PC-3 (cell line): ENCODE results near the gene NGDN. TPM values are rescaled to one million over a fixed set of nuclear protein-coding genes. Genes with fewer than 3 reads are reported as not detected.

Experiments used
- ATAC-seq: fragments of 200-7000 bp; cut with Tn5 transposase; 2 replicates; pipeline ENCODE4 v1.9.1; 2020; ENCODE audit warnings: mild to moderate bottlenecking, moderate library complexity
- BruUV-seq: library from RNA; stranded (reverse); fragments of 400-500 nt; replicated peaks from 2 replicates; lab custom pipeline; 2021; lab: Mats Ljungman, UMichigan
- CTCF ChIA-PET: fragments of 300-600 bp; sonication (Branson Sonifier 250); formaldehyde crosslinking; loops from one replicate; lab custom pipeline; 2022; ENCODE audit warnings: antibody characterized with exemption; lab: Charles Lee
- POLR2A ChIA-PET: fragments of 300-600 bp; sonication (Branson Sonifier 250); formaldehyde crosslinking; loops from one replicate; lab custom pipeline; 2022; ENCODE audit warnings: antibody characterized with exemption; ENCODE audit not compliant: unreplicated experiment; lab: Charles Lee
- DNase-seq: peaks from one replicate; pipeline ENCODE4 v3.0.0-alpha.2; 2015
- H2AFZ ChIP-seq: fragments of 300-600 bp; sonication (generic); 2 replicates; pipeline ENCODE4 v1.6.0; 2016; ENCODE audit warnings: antibody characterized with exemption, low read length
- H3F3A ChIP-seq: fragments of 300-600 bp; sonication (generic); one replicate; pipeline ENCODE4 v1.6.0; 2017; ENCODE audit warnings: antibody characterized with exemption, low read length, control low read depth, mild to moderate bottlenecking; ENCODE audit not compliant: unreplicated experiment
- H3K27ac ChIP-seq: fragments of 300-600 bp; sonication (generic); 2 replicates; pipeline ENCODE4 v1.5.1; 2016; ENCODE audit warnings: mild to moderate bottlenecking, low read length
- H3K27me3 ChIP-seq: fragments of 300-600 bp; sonication (generic); 2 replicates; pipeline ENCODE4 v1.6.1; 2016; ENCODE audit warnings: low read length, mixed read lengths
- H3K36me3 ChIP-seq: fragments of 300-600 bp; sonication (generic); 2 replicates; pipeline ENCODE4 v1.6.1; 2016; ENCODE audit warnings: low read depth, mixed run types, low read length, mixed read lengths
- H3K4me1 ChIP-seq: fragments of 300-600 bp; sonication (generic); 2 replicates; pipeline ENCODE4 v1.5.1; 2016; ENCODE audit warnings: low read length; ENCODE audit not compliant: insufficient read depth
- H3K4me2 ChIP-seq: fragments of 300-600 bp; sonication (generic); 2 replicates; pipeline ENCODE4 v1.6.0; 2016; ENCODE audit warnings: low read length
- H3K4me3 ChIP-seq: fragments of 300-600 bp; sonication (generic); 2 replicates; pipeline ENCODE4 v1.5.1; 2016; ENCODE audit warnings: mild to moderate bottlenecking, low read length, mixed read lengths
- H3K79me2 ChIP-seq: fragments of 300-600 bp; sonication (generic); 2 replicates; pipeline ENCODE4 v1.6.1; 2017; ENCODE audit warnings: low read length, mixed read lengths
- H3K9ac ChIP-seq: fragments of 300-600 bp; sonication (generic); 2 replicates; pipeline ENCODE4 v1.6.0; 2016; ENCODE audit warnings: mild to moderate bottlenecking, low read length
- H3K9me2 ChIP-seq: fragments of 300-600 bp; sonication (generic); replicated peaks from 2 replicates; pipeline ENCODE4 v1.6.1; 2016; ENCODE audit warnings: mixed run types, low read length, mixed read lengths
- H3K9me3 ChIP-seq: fragments of 300-600 bp; sonication (generic); 2 replicates; pipeline ENCODE4 v1.6.1; 2016; ENCODE audit warnings: low read length, mixed read lengths
- H4K20me1 ChIP-seq: fragments of 300-600 bp; sonication (generic); 2 replicates; pipeline ENCODE4 v1.6.1; 2016; ENCODE audit warnings: low read length, mixed read lengths
- EZH2 ChIP-seq: fragments of 300-600 bp; sonication (generic); IDR thresholded peaks from one replicate; pipeline ENCODE4 v1.6.1; 2017; ENCODE audit warnings: antibody characterized with exemption, mild to moderate bottlenecking, low read length; ENCODE audit not compliant: unreplicated experiment
- EZH2phosphoT487 ChIP-seq: fragments of 300-600 bp; sonication (generic); IDR thresholded peaks from 2 replicates; pipeline ENCODE4 v1.6.1; 2018; ENCODE audit warnings: mild to moderate bottlenecking, antibody characterized with exemption, low read length, borderline replicate concordance
- intact Hi-C: fragments of 100-400 bp; cut with micrococcal nuclease; formaldehyde crosslinking; loops from 2 replicates; pipeline ENCODE4 v1.9.0; 2023
- total RNA-seq: library from RNA; depleted of rRNA; stranded (reverse); fragments of >200 nt; gene quantifications from 2 replicates; pipeline ENCODE4 v1.2.3, GENCODE V29; 2014
- TF ChIP-seq, protein P1 (sequence below): fragments of 300-600 bp; sonication (generic); conservative IDR thresholded peaks from 2 replicates; pipeline ENCODE4 v1.5.1; 2017; ENCODE audit warnings: antibody characterized with exemption, low read depth, mild to moderate bottlenecking, low read length

NGDN gene
- total RNA-seq, 1 experiment from 2014 or later: 57.6 TPM

DNA sequence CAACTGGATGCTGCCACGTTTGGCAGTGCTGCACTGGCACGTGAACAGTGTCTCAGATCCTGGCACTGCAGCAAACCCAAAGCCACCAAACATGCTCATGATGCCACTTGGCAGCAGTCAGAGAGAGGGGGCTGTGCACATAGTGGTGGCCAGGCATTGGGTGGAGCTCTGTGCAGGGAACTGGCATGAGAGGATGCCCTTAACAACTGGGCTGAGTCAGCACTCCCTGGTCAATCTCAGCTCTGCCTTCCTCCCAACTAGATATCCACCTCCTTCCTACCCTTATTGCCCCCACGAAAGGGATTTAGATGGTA, 45.1 kb downstream of the NGDN start:
- Histone ChIP-seq H3F3A (no peaks in the 10 kb centered on the region), H4K20me1 (no peaks in the 10 kb centered on the region), H3K79me2 (no peaks in the 10 kb centered on the region), H3K9ac (no peak overlapping the region), H3K27ac (no peak overlapping the region), H3K4me2 (no peak overlapping the region), H3K9me2 (no peaks in the 10 kb centered on the region), H3K9me3 (no peaks in the 10 kb centered on the region), H3K27me3 (no peaks in the 10 kb centered on the region), H3K4me3 (no peak overlapping the region), H2AFZ (no peak overlapping the region), H3K4me1 (no peaks in the 10 kb centered on the region), H3K36me3 (no peaks in the 10 kb centered on the region)
- TF ChIP-seq, protein P1, sequence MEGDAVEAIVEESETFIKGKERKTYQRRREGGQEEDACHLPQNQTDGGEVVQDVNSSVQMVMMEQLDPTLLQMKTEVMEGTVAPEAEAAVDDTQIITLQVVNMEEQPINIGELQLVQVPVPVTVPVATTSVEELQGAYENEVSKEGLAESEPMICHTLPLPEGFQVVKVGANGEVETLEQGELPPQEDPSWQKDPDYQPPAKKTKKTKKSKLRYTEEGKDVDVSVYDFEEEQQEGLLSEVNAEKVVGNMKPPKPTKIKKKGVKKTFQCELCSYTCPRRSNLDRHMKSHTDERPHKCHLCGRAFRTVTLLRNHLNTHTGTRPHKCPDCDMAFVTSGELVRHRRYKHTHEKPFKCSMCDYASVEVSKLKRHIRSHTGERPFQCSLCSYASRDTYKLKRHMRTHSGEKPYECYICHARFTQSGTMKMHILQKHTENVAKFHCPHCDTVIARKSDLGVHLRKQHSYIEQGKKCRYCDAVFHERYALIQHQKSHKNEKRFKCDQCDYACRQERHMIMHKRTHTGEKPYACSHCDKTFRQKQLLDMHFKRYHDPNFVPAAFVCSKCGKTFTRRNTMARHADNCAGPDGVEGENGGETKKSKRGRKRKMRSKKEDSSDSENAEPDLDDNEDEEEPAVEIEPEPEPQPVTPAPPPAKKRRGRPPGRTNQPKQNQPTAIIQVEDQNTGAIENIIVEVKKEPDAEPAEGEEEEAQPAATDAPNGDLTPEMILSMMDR: no peak
- no peak for TF ChIP-seq EZH2phosphoT487
- no peak for TF ChIP-seq EZH2
- no peak for DNase-seq
- BruUV-seq: no TSS peak
- ChIA-PET CTCF (no interaction called here), POLR2A (no interaction called here)
- no peak for ATAC-seq
- intact Hi-C loops: no loop called here

DNA sequence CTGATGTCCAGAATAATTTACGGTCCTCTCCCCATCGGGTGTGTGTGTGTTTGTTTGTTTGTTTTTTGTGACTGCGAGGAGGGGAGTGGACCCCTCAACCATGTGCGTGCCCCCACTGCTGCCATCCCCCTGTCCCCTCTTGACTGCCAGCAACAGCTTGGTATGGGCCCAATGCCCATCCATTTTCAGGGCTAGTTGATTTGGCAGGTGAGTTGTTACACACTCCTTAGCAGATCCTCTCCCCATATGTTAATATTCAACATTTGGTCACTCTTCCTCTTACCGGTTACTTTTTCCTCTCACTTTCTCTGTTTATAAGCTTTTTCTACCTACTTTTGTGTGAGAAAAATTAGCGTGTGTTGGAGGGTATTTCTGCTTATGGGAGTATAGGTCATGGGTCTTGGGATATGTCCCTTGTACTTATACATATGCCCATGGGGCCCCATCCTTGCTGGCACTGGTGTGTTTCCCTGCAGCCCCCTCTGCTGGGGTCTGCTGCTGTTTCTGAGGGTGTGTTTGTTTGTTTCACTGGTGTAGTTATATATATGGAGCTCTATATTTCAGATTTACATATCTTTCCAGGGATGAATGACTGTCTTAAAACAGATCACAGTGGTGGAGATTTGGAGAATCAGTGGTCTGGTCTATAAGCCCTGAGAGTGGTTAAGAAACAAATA, 48.3 kb downstream of the NGDN start:
- intact Hi-C loops: no loop called here
- CTCF ChIA-PET: interaction anchor here (0.6 kb wide), 1 partner anchor 532 kb away, joined by 3 read pairs; no protein-coding TSS in a partner anchor
- H2AFZ ChIP-seq: no peak overlapping the region
- TF ChIP-seq EZH2 (no peak), EZH2phosphoT487 (no peak)
- no peaks in the 10 kb centered on the region for H3K27me3 ChIP-seq
- no peak overlapping the region for H3K9ac ChIP-seq
- no peaks in the 10 kb centered on the region for H3F3A ChIP-seq
- no peaks in the 10 kb centered on the region for H4K20me1 ChIP-seq
- no peaks in the 10 kb centered on the region for H3K9me3 ChIP-seq
- H3K4me1 ChIP-seq: no peaks in the 10 kb centered on the region
- H3K36me3 ChIP-seq: no peaks in the 10 kb centered on the region
- ATAC-seq (no peak), DNase-seq (no peak)
- no peaks in the 10 kb centered on the region for H3K9me2 ChIP-seq
- H3K4me2 ChIP-seq: no peak overlapping the region
- no TSS peak for BruUV-seq
- H3K4me3 ChIP-seq: no peak overlapping the region
- POLR2A ChIA-PET: no interaction called here
- no peaks in the 10 kb centered on the region for H3K79me2 ChIP-seq
- no peak overlapping the region for H3K27ac ChIP-seq

DNA sequence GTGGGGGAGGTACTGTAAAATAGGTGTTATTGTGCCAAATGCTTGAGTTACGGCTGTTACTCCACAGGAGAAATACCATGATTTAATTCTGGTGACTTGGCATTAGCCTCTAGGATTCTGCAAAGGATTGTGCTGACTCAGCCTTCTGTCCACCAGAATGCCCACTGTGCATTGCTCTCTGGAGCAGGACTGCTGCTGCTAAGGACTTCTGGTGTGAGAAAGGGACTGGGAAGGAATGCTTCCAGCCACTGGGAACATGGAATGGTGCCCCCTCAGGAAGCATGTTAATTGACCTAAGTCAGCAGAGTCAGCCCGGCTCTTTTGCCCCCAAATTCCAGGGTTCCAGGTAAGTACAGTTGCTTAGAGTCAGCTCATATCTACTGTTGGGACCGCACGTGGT, 49.2 kb downstream of the NGDN start:
- no peak overlapping the region for H3K27ac ChIP-seq
- no peak for DNase-seq
- H3K79me2 ChIP-seq: no peaks in the 10 kb centered on the region
- no peaks in the 10 kb centered on the region for H3F3A ChIP-seq
- H3K4me3 ChIP-seq: no peak overlapping the region
- H3K36me3 ChIP-seq: no peaks in the 10 kb centered on the region
- intact Hi-C loops: no loop called here
- H3K9ac ChIP-seq: no peak overlapping the region
- BruUV-seq: no TSS peak
- no peak overlapping the region for H3K4me2 ChIP-seq
- H3K27me3 ChIP-seq: no peaks in the 10 kb centered on the region
- TF ChIP-seq, protein P1: no peak
- TF ChIP-seq EZH2phosphoT487: no peak
- TF ChIP-seq EZH2: no peak
- H4K20me1 ChIP-seq: no peaks in the 10 kb centered on the region
- POLR2A ChIA-PET: no interaction called here
- CTCF ChIA-PET: no interaction called here
- no peaks in the 10 kb centered on the region for H3K9me3 ChIP-seq
- no peak overlapping the region for H2AFZ ChIP-seq
- ATAC-seq: no peak
- no peaks in the 10 kb centered on the region for H3K4me1 ChIP-seq
- H3K9me2 ChIP-seq: no peaks in the 10 kb centered on the region
